ENCODE data around the gene LAMB3. TPM values are rescaled to one million over a fixed set of nuclear protein-coding genes. Genes with fewer than 3 reads are reported as not detected.

LAMB3 gene
- total RNA-seq, 2 donors from 2014 or later, result 43.7 to 92.8 TPM

- 16% methylated on average over 4 of the region's 4 CpGs for WGBS
- no peaks in the 10 kb centered on the region for H3K4me1 ChIP-seq (replicated peaks)
- H3K4me3 ChIP-seq, result no peak overlapping the region
- H3K36me3 ChIP-seq, result no peaks in the 10 kb centered on the region
- H3K27me3 ChIP-seq (replicated peaks; ENCODE audit: insufficient read depth), result no peaks in the 10 kb centered on the region
- no peak for DNase-seq (ENCODE audit: low spot score)
- H3K9me3 ChIP-seq, result no peaks in the 10 kb centered on the region
- no peak for TF ChIP-seq POLR2AphosphoS5 (IDR thresholded peaks at IDR 0.05)
- TF ChIP-seq POLR2A (IDR thresholded peaks at IDR 0.05), result no peak
- TF ChIP-seq CTCF (IDR thresholded peaks at IDR 0.05), result no peak
- no peak overlapping the region for H3K27ac ChIP-seq
- intact Hi-C loops (cut with DNase I), result no loop called here
These were observed 30.9 kb downstream of the LAMB3 start for GRCh38 chr1:209621286-209621685.

- no peaks in the 10 kb centered on the region for H3K27me3 ChIP-seq (replicated peaks; ENCODE audit: insufficient read depth)
- no peak for DNase-seq (ENCODE audit: low spot score)
- H3K9me3 ChIP-seq, result no peaks in the 10 kb centered on the region
- H3K36me3 ChIP-seq, result no peaks in the 10 kb centered on the region
- H3K4me1 ChIP-seq (replicated peaks), result no peaks in the 10 kb centered on the region
- TF ChIP-seq POLR2AphosphoS5 (IDR thresholded peaks at IDR 0.05) (no peak), POLR2A (IDR thresholded peaks at IDR 0.05) (no peak), CTCF (IDR thresholded peaks at IDR 0.05) (no peak)
- intact Hi-C loops (cut with DNase I), result no loop called here
- H3K4me3 ChIP-seq, result no peak overlapping the region
- 94% methylated on average over 3 of the region's 3 CpGs for WGBS
- no peak overlapping the region for H3K27ac ChIP-seq
These were observed 31.7 kb downstream of the LAMB3 start for GRCh38 chr1:209620487-209620884.

GRCh38 chr1:209619696-209620486 lies 32.3 kb downstream of the LAMB3 start:
- no peaks in the 10 kb centered on the region for H3K9me3 ChIP-seq
- no peaks in the 10 kb centered on the region for H3K27me3 ChIP-seq (replicated peaks; ENCODE audit: insufficient read depth)
- H3K4me1 ChIP-seq (replicated peaks), result no peaks in the 10 kb centered on the region
- intact Hi-C loops (cut with DNase I), result no loop called here
- WGBS, result 86% methylated on average over 7 of the region's 7 CpGs
- no peak overlapping the region for H3K4me3 ChIP-seq
- H3K36me3 ChIP-seq, result no peaks in the 10 kb centered on the region
- TF ChIP-seq POLR2AphosphoS5 (IDR thresholded peaks at IDR 0.05), result no peak
- no peak for TF ChIP-seq POLR2A (IDR thresholded peaks at IDR 0.05)
- no peak for TF ChIP-seq CTCF (IDR thresholded peaks at IDR 0.05)
- no peak overlapping the region for H3K27ac ChIP-seq
- no peak for DNase-seq (ENCODE audit: low spot score)

GRCh38 chr1:209618756-209619420 lies 33.3 kb downstream of the LAMB3 start:
- TF ChIP-seq CTCF (IDR thresholded peaks at IDR 0.05) (no peak), POLR2AphosphoS5 (IDR thresholded peaks at IDR 0.05) (no peak), POLR2A (IDR thresholded peaks at IDR 0.05) (no peak)
- H3K4me1 ChIP-seq (replicated peaks), result no peaks in the 10 kb centered on the region
- H3K9me3 ChIP-seq, result no peaks in the 10 kb centered on the region
- H3K27ac ChIP-seq, result no peak overlapping the region
- no peaks in the 10 kb centered on the region for H3K27me3 ChIP-seq (replicated peaks; ENCODE audit: insufficient read depth)
- WGBS, result 66% methylated on average over 4 of the region's 6 CpGs
- intact Hi-C loops (cut with DNase I), result no loop called here
- no peaks in the 10 kb centered on the region for H3K36me3 ChIP-seq
- DNase-seq (ENCODE audit: low spot score), result no peak
- H3K4me3 ChIP-seq, result no peak overlapping the region
